Stimulated activated CD8-positive, alpha-beta memory T cell treated with anti-CD3 and anti-CD28 coated beads, Interleukin-12 subunit alpha, Interleukin-12 subunit beta, amount 100 ng/mL, for 4 hours (primary cell): ENCODE results near the gene PKD2.
"Not testable (repeated sequence)": the region's sequence is repeated elsewhere in the genome, so short reads cannot be mapped to it uniquely, and the experiment has no call there.

Source experiments
- DNase-seq: peaks from one replicate; pipeline ENCODE4 v3.0.0-alpha.2; 2020; ENCODE audit warnings: low read depth

Gene PKD2

DNA sequence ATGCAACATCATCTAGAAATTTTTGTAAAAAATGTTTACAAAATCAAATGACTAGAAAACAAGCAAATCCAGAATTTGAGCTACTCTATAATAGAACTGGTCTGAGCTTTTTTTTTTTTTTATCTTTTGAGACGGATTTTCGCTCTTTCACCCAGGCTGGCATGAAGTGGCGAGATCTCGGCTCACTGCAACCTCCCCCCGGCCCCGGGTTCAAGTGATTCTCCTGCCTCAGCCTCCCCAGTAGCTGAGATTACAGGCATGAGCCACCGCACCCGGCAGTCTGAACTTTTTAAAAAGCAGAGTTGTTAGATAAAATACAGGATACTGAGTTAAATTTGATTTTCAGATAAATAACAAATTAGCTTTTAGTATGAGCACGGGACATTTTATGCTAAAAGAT, 20.9 kb upstream of the PKD2 start:
- DNase-seq = no peak

- DNase-seq = no peak
Measured at GRCh38 chr4:87989765-87990164, 17.7 kb upstream of the PKD2 start.

GRCh38 chr4:87995435-87995834, 12.0 kb upstream of the PKD2 start:
- no peak for DNase-seq

- not testable (repeated sequence) for DNase-seq
Measured at GRCh38 chr4:87999191-87999691, 8.2 kb upstream of the PKD2 start.

DNA sequence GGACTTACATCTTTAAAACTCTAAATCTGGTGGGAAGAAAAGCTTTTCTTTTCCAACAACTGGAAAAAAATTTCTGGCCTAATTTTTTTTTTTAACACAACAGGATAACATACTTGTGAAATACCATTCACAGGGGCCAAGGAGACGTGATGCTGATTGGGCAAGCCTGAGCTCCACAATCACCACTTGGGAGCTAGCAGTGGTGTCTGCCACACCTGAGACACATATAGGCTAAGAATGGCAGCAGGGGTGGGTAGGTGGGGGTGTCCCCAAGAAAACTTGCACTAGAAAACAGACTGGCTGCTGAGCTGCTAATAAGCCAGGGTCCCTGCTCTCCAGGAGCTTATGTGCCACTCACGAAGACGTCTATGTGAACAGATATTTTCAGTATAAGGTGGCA, 5.6 kb upstream of the PKD2 start:
- no peak for DNase-seq

DNA sequence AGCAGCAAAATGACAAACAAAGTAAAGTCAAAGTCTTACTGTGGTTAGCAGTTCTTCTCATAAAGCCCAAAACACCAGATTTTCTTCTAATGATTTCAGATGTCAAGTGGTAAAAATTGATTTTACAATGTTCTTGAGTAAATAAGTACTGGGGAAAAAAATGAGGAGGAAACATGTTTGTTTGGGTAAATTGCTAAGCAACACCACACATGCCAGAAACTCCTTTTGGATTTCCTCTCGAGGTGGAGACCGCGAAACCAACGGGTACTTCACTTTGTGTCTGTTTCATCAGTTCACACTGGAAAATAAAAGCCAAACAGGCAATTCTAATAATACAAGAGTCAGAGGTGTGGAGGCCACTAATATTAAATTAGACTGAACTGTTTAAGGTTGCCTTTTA, 4.6 kb upstream of the PKD2 start:
- no peak for DNase-seq

GRCh38 chr4:88003261-88003660, 4.2 kb upstream of the PKD2 start:
- no peak for DNase-seq

DNA sequence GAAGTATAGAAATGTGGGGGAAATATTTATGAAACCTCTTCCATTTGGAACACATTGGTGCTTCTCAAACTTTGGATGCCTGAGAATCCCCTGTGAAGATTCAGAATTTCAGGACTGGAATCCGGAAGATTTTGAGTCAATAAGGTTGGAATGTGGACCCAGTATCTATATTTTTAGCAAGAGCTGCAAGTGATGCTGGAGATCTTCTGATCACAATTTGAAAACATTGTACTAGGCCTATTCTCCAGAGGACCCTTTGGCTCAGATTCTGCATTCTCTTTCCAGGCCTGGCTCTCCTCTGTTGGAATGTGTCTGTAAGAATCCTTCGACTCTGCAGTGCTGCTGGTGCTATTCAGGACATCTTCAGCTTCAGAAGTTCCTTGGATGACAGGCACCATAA, 2.4 kb upstream of the PKD2 start:
- no peak for DNase-seq

GRCh38 chr4:88005946-88006345, 1.5 kb upstream of the PKD2 start:
- no peak for DNase-seq

DNA sequence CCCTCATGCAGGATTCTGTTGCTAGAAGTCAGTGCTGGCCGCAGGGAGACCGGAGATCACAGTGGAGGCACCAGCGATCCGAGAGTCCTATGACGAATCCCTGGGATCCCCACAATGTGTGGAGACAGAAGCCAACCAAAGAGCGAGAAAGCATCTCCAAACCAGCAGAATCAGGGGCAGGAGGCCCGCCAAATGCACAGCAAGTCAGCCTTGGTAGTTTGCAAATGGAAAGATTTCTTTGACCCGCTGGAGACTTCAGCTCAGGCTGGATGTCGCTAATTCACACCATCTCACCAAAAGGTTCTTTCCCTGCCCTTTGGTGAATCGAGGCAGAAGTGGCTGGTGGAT, 505 bp upstream of the PKD2 start:
- no peak for DNase-seq

GRCh38 chr4:88008122-88008742, 797 bp downstream of the PKD2 start:
- no peak for DNase-seq

DNA sequence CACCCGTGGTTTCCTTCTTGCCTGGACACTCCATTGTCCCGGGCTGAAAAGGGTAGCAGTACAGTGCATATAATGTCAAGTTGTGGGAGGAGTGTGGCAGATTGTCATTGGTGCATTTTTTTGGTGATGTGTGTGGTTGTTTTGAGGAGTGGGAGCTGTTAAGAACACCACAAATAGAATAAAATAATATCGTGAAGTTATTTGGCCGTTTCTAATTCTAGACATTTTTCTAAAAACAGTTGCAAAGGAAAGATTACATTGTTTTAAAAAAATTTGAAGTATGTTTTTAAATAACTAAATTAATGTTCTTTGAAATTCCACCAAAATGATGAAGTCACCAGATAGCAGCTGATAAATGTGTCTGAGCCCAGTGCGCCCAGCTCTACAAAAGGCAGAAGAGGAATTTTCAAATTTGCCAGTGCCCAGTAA, 1.3 kb downstream of the PKD2 start:
- no peak for DNase-seq

DNA sequence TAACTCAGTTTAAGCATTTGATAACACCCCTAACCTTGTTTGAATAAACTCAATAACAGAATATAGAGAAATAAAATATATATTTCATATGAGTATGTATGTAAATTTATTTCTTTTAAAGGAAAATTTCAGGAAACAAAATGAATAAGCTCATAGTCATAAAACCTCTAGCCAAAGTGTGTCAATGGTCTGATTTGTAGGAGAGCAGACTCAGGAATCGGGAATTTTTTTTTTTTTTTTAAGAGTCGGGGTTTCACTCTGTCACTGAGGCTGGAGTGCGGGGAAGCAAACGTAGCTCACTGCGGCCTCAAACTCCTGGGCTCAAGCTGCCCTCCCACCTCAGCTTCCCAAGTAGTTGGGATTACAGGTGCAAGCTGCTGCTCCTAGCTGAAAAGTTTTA, 2.4 kb downstream of the PKD2 start:
- DNase-seq = no peak

DNA sequence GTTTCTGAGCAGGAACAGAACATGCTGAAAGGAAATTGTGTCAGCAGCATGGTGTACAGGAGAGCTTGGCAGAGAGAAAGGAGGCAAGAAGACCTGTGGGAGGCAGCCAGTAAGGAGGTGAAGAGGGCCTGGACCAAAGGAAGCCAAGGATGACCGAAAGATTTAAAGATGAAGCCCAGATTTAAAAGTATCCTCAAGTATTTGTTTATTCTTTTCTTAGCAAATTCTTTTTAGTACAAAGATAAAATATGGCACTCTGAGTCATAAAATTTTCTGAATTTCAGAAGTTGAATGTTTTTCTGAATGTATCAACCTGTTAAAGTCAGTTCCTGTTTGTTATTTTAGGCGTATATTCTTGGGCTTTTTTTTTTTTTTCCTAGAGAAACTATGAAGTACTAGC, 3.5 kb downstream of the PKD2 start:
- DNase-seq = no peak

- no peak for DNase-seq
Measured at GRCh38 chr4:88012647-88013046, 5.2 kb downstream of the PKD2 start.

- DNase-seq = no peak
Measured at GRCh38 chr4:88014386-88014905, 7.0 kb downstream of the PKD2 start.

DNA sequence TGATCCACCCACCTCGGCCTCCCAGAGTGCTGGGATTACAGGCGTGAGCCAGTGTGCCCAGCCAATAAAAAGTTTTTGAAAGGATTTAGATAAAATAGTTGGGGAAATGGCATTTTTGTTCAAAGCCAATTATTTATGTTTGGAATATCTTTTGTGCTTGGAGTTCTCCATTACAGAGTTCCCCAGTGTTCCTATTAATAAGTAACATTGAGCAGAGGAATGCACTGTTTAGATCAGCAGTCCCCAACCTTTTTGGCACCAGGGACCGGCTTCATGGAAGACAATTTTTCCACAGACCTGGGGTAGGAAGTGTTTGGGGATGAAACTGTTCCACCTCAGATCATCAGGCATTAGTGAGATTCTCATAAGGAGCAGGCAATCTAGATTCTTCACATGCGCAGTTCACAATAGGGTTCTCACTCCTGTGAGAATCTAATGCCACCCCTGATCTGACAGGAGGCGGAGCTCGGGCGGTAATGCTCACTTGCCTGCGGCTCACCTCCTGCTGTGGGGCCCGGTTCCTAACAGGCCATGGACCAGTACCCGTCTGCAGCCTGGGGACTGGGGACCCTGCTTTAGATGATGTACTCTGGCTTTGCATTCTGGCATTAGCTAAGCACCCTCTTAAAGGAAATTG, 8.3 kb downstream of the PKD2 start:
- DNase-seq = no peak

- no peak for DNase-seq
Measured at GRCh38 chr4:88017516-88018297, 10.3 kb downstream of the PKD2 start.

DNA sequence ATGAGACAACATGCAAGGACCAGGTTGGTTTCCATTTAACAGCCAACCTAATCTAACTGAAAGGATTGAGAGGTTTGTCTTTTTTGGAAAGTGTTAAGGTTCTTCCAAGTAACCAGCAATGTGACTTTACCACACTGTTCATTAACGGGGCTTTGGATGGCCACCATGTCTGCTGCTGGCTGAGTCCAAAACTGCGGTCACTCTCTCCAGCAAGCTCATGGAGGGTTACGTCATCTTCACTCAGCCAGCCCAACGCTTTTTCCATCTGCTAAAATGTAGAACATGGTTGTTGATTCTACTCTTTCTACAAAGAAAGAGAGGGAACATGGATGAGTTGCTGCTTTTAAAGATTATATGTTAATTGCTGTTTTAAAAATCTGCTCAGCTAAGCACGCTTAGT, 11.0 kb downstream of the PKD2 start:
- DNase-seq = no peak

DNA sequence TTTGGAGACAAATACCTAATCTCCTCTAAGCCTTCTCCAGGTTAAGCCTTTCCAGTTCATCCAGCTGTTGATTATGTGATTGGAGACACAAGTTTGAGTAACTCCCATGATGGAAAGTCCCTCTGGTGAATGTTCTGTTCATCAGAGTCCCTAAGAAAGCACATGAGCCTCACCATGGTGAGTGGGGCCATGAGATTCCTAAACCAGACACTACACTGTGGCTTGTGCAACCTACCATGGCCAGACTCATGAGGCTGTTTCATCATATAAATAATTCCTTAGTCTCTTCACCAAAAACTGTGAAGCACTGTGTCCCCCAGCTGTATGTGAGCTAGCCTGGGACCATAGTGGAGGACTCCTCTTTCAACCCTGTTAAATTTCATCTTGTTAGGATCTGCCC, 14.4 kb downstream of the PKD2 start:
- DNase-seq = no peak

DNA sequence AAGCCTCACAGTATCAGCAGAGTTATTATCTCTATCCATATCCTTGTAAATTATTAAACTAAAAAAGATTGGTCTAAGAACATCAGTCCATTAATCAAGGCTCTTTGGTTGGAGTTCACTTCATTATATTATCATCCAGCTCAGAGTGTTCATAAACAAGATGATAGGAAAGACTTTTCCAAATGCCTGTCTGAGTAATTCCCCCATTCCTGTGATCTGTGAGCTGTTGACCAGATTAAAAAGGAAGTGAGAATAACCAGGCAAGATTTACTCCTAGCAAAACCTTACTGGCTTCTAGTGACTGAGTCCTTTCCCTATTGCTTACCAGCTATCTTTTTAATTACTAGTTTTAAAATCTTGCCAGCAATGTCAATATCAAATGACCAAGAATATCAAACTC, 14.9 kb downstream of the PKD2 start:
- DNase-seq = no peak

DNA sequence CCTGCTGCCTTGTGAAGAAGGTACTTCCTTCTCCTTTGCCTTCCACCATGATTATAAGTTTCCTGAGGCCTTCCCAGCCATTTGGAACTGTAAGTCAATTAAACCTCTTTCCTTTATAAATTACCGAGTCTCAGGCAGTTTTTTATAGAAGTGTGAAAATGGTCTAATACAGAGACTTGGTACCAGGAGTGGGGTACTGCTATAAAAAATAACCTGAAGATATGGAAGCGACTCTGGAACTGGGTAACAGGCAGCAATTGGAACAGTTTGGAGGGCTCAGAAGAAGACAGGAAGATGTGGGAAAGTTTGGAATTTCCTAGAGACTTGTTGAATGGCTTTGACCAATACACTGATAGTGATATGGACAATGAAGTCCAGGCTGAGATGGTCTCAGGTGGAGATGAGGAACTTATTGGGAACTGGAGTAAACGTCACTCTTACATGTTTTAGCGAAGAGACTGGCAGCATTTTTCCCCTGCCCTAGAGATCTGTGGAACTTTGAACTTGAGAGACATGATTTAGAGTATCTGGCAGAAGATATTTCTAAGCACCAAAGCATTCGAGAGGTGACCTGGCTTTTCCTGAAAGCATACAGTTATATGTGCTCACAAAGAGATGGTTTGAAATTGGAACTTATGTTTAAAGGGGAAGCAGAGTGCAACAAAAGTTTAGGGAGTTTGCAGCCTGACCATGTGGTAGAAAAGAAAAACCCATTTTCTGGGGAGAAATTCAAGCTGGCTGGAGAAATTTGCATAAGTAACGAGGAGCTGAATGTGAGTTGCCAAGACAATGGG, 18.6 kb downstream of the PKD2 start:
- DNase-seq = not testable (repeated sequence)
